Loucy (cell line): ENCODE data around the gene ZBTB20.

Source experiments
- CTCF ChIP-seq: fragments of 200-600 bp; sonication (generic); conservative IDR thresholded peaks from 2 replicates; pipeline ENCODE4 v1.5.1; 2014; ENCODE audit warnings: mild to moderate bottlenecking, antibody characterized with exemption, low read length
- EZH2phosphoT487 ChIP-seq: fragments of 200-600 bp; IDR thresholded peaks from 2 replicates; pipeline ENCODE4 v1.6.1; 2018; ENCODE audit warnings: antibody characterized with exemption, mild to moderate bottlenecking, moderate library complexity, borderline replicate concordance

- no peak for TF ChIP-seq CTCF
- TF ChIP-seq EZH2phosphoT487: no peak
Measured at GRCh38 chr3:114998971-114999579, 148.0 kb downstream of the ZBTB20 start.
